NCI-H226 (cell line): ENCODE data around the gene COL26A1.
"Not testable (repeated sequence)": the region's sequence is repeated elsewhere in the genome, so short reads cannot be mapped to it uniquely, and the experiment has no call there.

Experiments used
- DNase-seq: peaks from one replicate; pipeline ENCODE4 v3.0.0-alpha.2; 2015

COL26A1 gene

DNA sequence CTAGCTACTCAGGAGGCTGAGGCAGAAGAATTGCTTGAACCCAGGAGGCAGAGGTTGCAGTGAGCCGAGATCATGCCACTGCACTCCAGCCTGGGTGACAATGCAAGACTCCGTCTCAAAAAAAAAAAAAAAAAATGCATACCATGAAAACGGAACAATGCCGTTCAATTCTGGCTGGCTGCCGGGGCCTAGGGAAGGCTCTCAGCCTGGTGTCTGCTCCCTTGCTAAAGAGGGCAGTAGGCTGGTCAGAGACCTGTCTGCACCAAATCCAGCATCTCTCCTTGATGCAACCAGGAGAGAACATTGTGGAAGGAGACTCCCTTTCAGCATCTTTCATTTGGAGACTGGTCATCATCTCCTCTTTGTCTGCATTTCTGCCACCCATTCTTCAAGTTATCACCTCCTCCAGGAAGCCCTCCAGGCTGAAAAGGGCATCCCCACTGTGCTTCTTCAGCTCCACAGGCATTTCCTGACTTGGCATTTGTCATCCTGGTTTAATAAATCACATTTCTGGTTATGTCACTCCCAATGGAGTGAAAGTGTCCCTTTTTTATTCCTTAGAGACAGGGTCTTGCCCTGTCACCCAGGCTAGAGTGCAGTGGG is 241.8 kb downstream of the COL26A1 start:
- no peak for DNase-seq

DNA sequence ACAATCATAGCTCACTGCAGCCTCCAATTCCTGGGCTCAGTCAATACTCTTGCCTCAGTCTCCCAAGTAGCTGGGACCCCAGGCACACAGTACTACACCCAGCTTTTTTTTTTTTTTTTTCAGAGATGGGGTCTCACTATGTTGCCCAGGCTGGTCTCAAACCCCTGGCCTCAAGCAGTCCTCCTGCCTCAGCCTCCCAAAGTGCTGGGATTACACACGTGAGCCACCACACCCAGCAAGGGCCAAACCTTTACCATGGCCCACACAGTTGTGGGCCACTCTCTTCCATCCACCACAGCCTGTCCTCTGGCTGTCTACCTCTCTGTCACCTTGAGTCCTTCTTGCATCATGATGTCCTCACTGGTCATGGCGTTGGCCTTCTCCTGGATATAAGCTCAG is 242.3 kb downstream of the COL26A1 start:
- DNase-seq, result not testable (repeated sequence)

DNA sequence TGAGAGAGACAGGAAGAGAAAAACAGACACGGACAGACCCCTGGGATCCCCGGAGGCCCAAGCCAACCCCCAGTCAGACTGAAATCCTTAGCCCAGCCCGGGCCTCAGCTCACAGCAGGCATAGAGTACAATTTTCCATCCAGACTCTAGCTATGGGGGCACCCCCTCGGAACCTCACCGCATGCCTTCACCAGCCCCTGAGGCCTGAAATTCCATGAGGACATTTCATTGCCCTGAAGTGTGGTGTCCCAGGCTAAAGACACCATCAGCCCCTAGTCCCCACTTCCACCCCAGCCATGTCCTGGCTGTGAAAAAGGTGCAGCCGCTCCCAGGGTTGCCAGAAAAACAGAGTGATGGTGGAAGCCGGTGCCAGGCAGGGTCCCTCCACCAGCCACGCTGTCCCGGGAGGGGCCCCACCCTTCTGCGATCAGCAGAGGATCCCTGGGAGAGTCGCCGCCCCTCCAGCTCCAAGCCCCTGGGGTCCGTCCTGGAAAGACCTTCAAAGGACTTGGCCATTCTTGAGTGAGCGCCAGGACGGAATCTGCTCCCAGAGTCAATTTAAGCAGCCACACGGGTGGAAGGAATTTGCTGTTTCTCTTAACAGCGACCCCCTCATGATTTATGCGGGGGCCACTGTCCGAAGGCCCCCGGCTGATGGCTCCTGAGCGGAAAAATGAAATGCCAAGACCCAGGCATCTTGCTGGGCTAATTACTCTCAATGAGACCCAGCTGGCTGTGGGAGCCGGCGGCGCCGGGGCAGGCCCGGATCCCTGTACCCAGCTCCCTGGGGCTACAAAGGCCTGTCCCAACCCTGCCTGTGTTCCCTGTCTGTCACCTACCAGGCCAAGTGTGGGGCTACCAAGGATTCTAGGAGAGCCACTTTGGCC is 243.2 kb downstream of the COL26A1 start:
- DNase-seq, result no peak

DNA sequence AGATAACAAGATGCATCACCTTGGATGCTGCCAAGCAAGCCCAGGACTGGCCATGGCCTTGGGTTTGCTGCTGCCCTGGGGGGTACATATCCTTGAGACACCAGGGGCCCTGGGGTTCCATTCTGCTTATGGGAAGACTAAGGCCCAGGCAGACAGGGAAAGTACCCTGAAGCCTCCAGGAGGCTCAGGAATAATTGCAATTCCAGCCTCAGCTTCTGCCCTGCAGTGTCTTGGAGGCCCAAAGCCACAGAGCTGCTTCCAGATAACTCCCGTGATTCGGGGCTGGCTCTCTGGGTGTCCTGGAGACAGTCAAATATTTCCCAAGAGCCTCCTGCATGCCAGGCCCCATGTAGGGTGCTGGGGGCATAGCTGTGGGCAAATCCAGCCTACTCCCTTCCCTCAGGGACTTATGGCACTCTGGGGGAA is 243.8 kb downstream of the COL26A1 start:
- DNase-seq, result no peak
